Esophagus muscularis mucosa (tissue), 3 donors: ENCODE measurements around the gene TNFSF12.
A peak's percentile ranks its signal among the peaks of the same experiment; 100 is the strongest.

ENCODE experiments used
- CTCF ChIP-seq, 3 experiments: fragments of 200-600 bp in 2 of 3; fragments of 450-650 bp in 1 of 3; sonication (generic) in 2 of 3; IDR thresholded peaks; one replicate each; pipeline ENCODE4 v1.5.1; 2017 to 2019; ENCODE audit warnings: antibody characterized with exemption in 3 of 3, mild to moderate bottlenecking in 2 of 3, moderate library complexity in 1 of 3
- POLR2A ChIP-seq: fragments of 450-650 bp; IDR thresholded peaks from one replicate; pipeline ENCODE4 v1.6.1; 2017; ENCODE audit warnings: antibody characterized with exemption, moderate library complexity, mild to moderate bottlenecking, low read depth
- POLR2AphosphoS5 ChIP-seq, 2 donors: sonication (generic); formaldehyde crosslinking; IDR thresholded peaks; one replicate each; pipeline ENCODE4 v1.6.1; 2017; ENCODE audit warnings: antibody characterized with exemption in 2 of 2

GRCh38 chr17:7586673-7587419, 38.0 kb downstream of the TNFSF12 start:
- peak in 1 of 3 experiments; percentile 17 for TF ChIP-seq CTCF (IDR thresholded peaks at IDR 0.05)
- TF ChIP-seq POLR2AphosphoS5 (IDR thresholded peaks at IDR 0.05), result no peak
- no peak for TF ChIP-seq POLR2A
